NCI-H1694 treated with DMSO at 0.1 percent for 48 hours (cell line): ENCODE results near the gene RFC5.
"Not testable (repeated sequence)": the region's sequence is repeated elsewhere in the genome, so short reads cannot be mapped to it uniquely, and the experiment has no call there.

Experiments used
- DNase-seq: peaks from one replicate; lab custom pipeline; 2025; lab: John Stamatoyannopoulos, UW

RFC5 gene

DNA sequence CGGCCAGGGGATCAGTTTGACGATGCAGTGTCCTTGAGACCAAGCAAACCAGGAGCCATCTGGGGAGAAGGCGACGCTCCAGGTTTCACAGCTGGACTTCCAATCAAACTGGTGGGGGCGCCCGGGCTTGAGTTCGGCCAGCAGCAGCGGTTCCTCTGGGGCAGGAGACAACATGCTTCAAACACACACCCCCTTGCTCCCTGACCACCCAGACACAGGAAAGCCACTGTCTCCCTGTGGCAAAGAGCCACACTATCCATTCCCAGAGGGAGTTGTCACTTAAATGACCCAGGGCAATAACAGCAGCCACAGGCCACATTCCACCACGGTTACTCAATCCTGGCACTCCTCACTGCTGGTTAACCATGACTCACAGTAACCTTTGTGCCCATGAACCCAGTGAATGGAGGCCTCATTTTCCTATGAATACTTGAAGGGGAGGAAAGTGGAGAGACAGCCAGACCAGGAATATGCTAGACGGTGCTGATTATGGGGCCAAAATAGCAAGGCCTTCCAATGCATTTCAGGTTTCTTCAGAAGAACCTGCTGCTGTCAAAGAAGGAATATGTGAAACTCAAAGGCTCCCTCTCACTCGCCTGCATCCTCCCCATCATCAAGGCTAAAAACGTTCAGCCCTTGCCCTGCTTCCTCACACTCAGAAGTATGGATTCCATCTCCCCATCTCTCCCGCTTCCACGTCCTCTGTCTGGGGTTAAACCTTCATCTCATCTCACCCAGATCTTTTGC is 36.0 kb downstream of the RFC5 start:
- no peak for DNase-seq

DNA sequence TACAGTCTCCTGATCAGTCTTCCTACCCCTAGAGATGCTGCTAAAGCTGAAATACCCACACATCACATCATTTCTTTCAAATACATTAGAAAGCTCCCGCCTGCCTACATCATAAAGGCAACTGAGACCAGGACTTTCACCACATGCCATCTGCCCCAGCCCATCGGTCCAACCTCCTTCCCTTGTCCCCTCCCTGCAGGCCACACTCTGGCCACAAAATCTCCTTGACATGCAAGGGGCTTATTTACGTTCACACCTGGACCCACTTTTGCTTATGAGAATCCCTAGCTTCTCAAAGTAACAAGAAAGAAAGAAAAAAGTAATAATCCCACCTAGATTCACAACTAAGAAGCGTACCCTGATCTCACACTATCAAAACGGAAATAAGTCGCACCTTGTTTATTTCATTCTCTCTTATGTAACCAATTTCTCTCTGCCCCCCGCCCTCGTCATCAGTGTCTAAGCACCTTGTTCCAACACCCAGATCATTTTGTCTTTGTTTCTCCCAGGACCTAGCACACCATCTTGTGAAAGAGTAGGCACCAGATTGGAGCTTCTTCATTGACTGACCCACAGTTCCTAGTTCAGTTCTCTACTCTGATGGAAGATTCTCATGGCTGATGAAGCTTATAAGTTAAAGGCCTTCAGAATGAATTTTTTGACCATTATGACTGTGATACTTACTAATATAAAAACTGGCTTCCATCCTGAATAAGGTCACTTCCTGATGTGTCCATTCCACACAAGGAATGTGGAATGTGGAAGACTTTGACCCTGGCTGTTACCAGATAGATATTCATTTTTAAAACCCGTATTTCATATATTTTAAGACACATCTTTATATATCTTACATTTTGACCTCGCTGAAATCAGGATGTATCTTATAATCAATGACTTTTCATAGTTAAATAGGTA is 36.8 kb downstream of the RFC5 start:
- no peak for DNase-seq

- DNase-seq: no peak
Measured at GRCh38 chr12:118055144-118055557, 38.6 kb downstream of the RFC5 start.

DNA sequence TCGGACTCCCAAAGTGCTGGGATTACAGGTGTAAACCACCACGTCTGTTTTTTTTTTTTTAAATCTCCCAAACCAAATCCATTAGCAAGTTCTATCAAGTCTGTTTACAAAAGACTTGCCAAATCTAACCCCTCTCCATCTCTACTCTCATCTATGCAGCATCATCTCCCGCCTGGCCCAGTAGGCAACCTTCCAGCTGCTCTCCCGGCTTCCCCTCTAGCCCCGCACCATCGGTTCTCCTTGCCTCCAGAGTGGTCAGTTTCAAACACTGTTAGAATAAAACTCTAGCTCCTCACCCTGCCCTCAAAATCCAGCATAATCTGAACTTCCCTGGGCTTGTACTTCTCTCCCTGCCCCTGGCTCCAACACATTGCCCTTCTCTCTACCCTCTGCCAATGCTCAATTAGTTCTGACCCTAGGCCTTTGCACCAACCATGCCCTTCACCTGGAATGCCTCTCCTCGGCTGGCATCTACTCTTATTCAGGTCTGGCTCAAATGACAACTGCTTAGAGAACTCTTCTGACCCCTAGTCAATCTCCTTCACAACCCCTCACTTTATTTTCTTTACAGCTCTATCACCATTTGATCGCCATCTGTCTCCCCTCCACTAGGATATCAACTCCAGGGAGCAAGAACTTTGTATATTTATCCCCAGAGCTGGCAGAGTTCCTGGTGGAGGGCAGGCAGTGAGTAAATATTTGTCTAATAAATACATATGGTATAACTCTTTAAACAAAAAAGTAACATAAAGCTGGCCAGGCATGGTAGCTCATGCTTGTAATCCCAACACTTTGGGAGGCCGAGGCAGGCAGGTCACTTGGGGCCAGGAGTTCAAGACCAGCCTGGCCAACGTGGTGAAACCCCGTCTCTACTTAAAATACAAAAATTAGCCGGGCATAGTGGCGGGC is 39.6 kb downstream of the RFC5 start:
- peak; percentile 39 for DNase-seq

- DNase-seq: no peak
Measured at GRCh38 chr12:118058227-118058626, 41.7 kb downstream of the RFC5 start.

DNA sequence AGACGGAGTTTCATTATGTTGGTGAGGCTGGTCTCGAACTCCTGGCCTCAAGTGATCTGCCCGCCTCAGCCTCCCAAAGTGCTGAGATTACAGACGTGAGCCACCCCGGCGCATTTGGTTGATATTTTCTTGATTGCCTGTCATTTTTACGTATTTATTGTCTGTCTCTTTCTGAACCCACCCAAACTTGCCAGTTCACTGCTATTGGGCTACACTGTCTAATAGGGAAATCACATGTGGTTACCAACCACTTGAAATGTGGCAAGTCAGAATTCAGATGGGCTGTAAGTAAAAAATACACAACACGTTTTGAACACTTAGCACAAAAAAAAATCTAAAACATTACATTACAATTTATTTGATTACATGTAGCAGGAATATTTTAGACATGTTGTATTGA is 42.4 kb downstream of the RFC5 start:
- no peak for DNase-seq

DNA sequence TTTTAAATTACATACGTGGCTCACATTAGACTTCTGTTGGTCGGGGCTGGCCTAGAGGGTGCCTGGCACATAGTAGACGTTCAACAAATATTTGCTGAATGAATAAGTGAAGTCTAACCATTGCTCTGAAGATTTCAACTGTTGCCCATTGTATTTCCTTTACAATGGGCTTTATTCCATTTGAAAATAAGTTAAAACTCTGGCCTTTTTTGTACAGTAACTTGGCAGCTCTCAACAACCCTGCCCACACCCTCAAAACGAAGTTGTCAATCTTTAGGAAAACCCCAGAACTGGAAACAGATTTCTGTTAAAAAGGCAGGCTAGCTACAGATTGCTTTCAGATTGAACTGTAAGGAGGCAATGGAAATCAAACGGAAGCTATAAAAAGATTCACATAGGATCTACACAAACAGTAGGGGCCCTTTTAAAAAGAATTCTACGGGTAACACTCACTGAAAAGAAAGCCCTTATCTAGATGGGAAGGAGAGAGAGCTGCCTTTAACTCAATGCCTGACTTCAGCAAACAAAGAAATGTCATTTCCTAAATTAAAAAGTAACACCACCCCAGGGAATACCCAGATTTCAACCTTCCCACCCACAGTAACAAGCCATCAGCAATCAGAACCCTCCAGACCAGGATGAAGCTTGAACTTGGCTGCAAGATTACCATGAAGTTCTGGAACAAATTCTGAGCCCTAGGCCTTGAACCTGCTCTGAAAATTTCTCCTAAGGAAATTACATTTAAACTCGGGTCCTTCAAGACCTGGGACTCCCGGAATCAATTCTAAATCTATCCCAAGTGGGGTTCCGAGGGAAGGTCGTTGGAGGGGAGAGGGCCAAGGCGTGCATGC is 43.1 kb downstream of the RFC5 start:
- DNase-seq: no peak

GRCh38 chr12:118060301-118061010 is 44.0 kb downstream of the RFC5 start:
- DNase-seq: no peak

GRCh38 chr12:118061011-118061872 is 44.7 kb downstream of the RFC5 start, which contains the start of gene WSB2:
Gene WSB2 (minus strand): TSS chr12:118061179. CDS start chr12:118061048, 131 bp downstream.
- no peak for DNase-seq

DNA sequence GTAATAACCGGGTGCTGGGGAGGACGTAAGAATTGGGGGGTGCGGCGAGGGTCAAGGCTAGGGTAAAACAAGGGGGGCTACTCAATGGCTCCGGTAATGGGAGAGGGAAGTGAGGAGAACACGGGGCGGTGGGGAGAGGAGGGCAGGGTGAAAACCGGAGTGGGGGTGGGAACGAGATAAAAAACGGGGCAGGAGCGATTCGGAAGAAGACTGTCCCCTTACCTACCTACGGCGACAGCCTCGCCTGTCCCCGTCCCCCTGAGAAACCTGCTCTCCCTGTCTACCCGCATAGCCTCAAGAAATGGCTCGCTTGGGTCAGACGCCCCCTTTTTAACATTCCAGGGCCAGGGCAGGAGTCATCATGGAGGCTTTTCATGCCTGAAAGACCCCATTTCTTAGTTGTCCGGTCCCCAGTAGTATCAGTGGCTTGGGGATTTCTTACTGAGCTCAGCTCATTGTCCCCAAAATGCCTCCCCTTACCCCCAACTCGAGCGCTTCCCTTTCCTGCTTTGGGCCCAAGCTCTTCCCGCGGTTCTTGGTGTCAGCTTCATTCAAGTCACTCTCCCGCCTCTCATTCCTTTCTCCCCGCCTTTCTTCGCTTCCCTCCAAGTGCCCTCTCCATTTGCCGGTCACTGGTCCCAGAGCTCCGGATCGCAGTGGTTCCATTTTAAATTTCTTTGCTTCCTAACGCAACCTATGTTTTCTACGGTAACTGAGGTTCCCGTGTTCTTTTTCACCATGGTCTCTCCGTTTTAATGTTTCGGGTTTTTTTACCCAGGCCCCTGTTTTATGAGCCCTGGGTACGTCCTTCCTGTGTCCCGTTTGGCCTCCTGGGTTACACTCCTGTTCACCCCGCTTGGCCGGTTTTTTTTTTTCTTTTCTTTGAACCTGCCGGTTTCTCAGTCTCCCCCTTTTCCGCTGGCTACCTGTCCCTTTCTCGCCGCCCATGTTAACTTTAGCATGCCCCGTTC is 45.7 kb downstream of the RFC5 start:
- no peak for DNase-seq

DNA sequence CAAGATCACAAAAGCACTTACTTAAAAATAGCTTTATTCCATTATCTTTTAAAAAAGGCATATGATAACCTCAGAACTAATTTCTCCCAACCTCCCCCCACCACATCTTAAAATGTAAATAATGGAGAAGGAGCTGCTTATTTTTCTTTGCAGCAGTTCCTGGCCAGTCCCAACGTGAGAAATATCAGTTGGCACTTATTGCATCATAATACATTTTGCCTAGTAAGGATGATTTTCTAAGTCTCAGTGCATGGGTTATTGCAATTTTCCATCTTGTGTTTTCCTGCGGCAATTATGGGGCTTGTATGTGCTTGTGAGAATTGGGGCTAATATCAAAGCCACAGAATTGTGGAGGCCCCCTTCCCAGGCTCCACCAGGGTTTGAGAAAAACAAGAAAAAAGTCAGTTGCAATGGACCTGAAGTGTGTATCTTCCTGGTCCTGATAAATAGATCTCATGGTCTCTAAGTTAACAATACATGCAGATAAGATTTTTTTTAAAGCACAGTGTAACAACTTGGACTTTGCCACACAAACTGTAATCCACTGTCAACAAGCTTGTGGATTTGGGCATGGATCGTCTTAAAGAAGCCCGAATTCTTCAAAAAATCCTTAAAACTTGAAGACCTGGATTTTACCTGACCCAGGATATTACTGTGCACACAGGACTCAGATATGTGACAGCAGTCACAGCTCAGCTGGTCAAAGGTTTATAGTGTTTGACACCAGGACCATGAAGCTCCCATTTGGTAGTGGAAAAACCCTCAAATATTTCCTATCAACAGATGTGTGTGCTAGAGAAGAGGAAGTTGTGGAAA is 47.3 kb downstream of the RFC5 start:
- no peak for DNase-seq

GRCh38 chr12:118064608-118065007 is 48.1 kb downstream of the RFC5 start:
- no peak for DNase-seq

- no peak for DNase-seq
Measured at GRCh38 chr12:118065380-118065779, 48.9 kb downstream of the RFC5 start.

DNA sequence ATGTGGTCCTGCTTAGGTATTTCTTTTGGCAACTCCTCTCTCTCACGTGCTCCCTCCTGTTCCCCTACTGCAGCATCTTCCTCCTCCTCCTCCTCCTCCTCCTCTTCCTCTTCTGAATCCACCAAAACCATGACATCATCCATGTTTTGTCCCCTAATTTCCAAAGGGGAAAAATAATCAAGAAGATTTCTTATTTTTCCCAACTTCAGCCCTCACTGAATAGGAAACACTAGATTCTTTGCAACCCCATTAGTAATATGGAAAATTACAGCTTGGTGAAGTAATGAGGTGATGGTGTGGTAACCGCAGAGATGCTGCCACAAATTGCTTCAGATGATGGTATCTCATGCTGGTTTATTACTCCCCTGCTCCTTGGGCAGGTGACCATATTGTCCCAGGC is 51.9 kb downstream of the RFC5 start:
- DNase-seq: no peak

DNA sequence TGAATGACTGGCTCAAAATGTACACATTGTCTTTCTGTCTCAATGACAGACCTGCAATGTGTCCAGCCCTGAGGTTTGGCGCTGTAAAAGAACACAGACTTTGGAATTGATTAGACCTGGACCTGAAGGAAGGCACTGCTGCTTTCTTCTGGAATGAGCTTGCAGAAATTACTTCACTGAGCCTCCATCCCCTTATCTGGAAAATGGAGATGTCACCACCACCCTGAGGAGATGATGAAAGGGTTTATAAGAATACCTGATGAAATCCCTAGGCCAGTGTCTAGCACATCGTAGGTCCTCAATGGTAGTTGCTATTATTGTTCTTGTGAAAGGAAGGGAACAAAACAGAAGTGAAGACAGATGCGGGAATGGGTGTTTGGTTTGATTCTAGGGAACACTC is 54.1 kb downstream of the RFC5 start:
- no peak for DNase-seq

GRCh38 chr12:118073768-118074167 is 57.3 kb downstream of the RFC5 start:
- no peak for DNase-seq

- DNase-seq: not testable (repeated sequence)
Measured at GRCh38 chr12:118081521-118081920, 65.0 kb downstream of the RFC5 start.
